ENCODE measurements around the gene ERN1.

- TF ChIP-seq CTCF (IDR thresholded peaks at IDR 0.05) (no peak), POLR2A (IDR thresholded peaks at IDR 0.05) (no peak)
Measured at GRCh38 chr17:64135000-64135399, 5.1 kb upstream of the ERN1 start.

Measured in gastroesophageal sphincter (tissue), 3 donors.